HEK293 (cell line): Measurements from ENCODE around the gene CCDC184.
"Not testable (repeated sequence)": the region's sequence is repeated elsewhere in the genome, so short reads cannot be mapped to it uniquely, and the experiment has no call there.

ENCODE experiments used
- CTCF ChIA-PET: fragments of 350-600 bp; formaldehyde crosslinking; extraction: SDS; loops from one replicate; lab custom pipeline; 2021; ENCODE audit warnings: antibody characterized with exemption; lab: Yijun Ruan, JAX
- POLR2A ChIA-PET: fragments of 300-600 bp; formaldehyde crosslinking; extraction: SDS; loops from one replicate; lab custom pipeline; 2020; ENCODE audit warnings: antibody characterized with exemption, inconsistent platforms; lab: Yijun Ruan, JAX
- H3K27ac ChIP-seq: fragments of 200-500 bp; sonication (Bioruptor generic); 2 replicates; pipeline ENCODE4 v1.5.1; 2014; ENCODE audit warnings: low read depth, low read length, control low read depth, inconsistent platforms; ENCODE audit errors: extremely low read depth
- H3K36me3 ChIP-seq, 2 experiments: fragments of 200-500 bp in 1 of 2; sonication (Bioruptor generic) in 1 of 2; 1 replicate in 1 of 2; 2 replicates in 1 of 2; pipeline ENCODE4 v1.5.1; 2014 to 2017; ENCODE audit warnings: inconsistent platforms in 2 of 2, low read length in 2 of 2; ENCODE audit not compliant: control insufficient read depth in 2 of 2, insufficient read depth in 1 of 2
- H3K4me1 ChIP-seq: fragments of 200-500 bp; sonication (Bioruptor generic); 2 replicates; pipeline ENCODE4 v1.5.1; 2014; ENCODE audit warnings: mild to moderate bottlenecking, low read length, inconsistent platforms; ENCODE audit not compliant: control insufficient read depth, insufficient read depth
- H3K4me3 ChIP-seq: 2 replicates; pipeline ENCODE4 v1.5.1; 2011; ENCODE audit warnings: low read depth, mild to moderate bottlenecking, control low read depth, low read length, moderate library complexity
- H3K9me3 ChIP-seq: fragments of 200-500 bp; sonication (Bioruptor generic); 2 replicates; pipeline ENCODE4 v1.5.1; 2014; ENCODE audit warnings: low read depth, low read length, inconsistent platforms; ENCODE audit not compliant: control insufficient read depth, insufficient read depth
- PATZ1 ChIP-seq: fragments of 450-650 bp; formaldehyde crosslinking; IDR thresholded peaks from 2 replicates; pipeline ENCODE4 v1.5.1; 2016; ENCODE audit warnings: missing biosample characterization, missing genetic modification characterization
- PRDM10 ChIP-seq: fragments of 450-650 bp; formaldehyde crosslinking; IDR thresholded peaks from 2 replicates; pipeline ENCODE4 v1.5.1; 2016; ENCODE audit warnings: missing biosample characterization, missing genetic modification characterization
- REST ChIP-seq: fragments of 450-650 bp; formaldehyde crosslinking; IDR thresholded peaks from 2 replicates; pipeline ENCODE4 v1.5.1; 2016; ENCODE audit warnings: missing biosample characterization, missing genetic modification characterization
- TCF7L2 ChIP-seq: IDR thresholded peaks from 2 replicates; pipeline ENCODE4 v1.6.1; 2011; ENCODE audit warnings: low read depth, mild to moderate bottlenecking, inconsistent platforms, low read length, moderate library complexity, borderline replicate concordance
- ZBTB17 ChIP-seq: fragments of 450-650 bp; formaldehyde crosslinking; IDR thresholded peaks from 2 replicates; pipeline ENCODE4 v1.5.1; 2016; ENCODE audit warnings: missing biosample characterization, missing genetic modification characterization
- ZIC2 ChIP-seq: fragments of 450-650 bp; formaldehyde crosslinking; IDR thresholded peaks from 2 replicates; pipeline ENCODE4 v1.5.1; 2016; ENCODE audit warnings: missing biosample characterization, missing genetic modification characterization
- ZNF140 ChIP-seq: fragments of 450-650 bp; formaldehyde crosslinking; IDR thresholded peaks from 2 replicates; pipeline ENCODE4 v1.5.1; 2016; ENCODE audit warnings: missing biosample characterization, missing genetic modification characterization
- ZNF146 ChIP-seq: fragments of 450-650 bp; formaldehyde crosslinking; IDR thresholded peaks from 2 replicates; pipeline ENCODE4 v1.5.1; 2016; ENCODE audit warnings: missing biosample characterization, missing genetic modification characterization
- ZNF221 ChIP-seq: fragments of 450-650 bp; formaldehyde crosslinking; IDR thresholded peaks from 2 replicates; pipeline ENCODE4 v1.5.1; 2017; ENCODE audit warnings: missing biosample characterization, missing genetic modification characterization, borderline replicate concordance
- ZNF280D ChIP-seq: fragments of 450-650 bp; formaldehyde crosslinking; IDR thresholded peaks from 2 replicates; pipeline ENCODE4 v1.5.1; 2016; ENCODE audit warnings: missing biosample characterization, missing genetic modification characterization
- ZNF362 ChIP-seq: fragments of 450-650 bp; formaldehyde crosslinking; IDR thresholded peaks from 2 replicates; pipeline ENCODE4 v1.5.1; 2016; ENCODE audit warnings: missing biosample characterization, missing genetic modification characterization
- ZNF843 ChIP-seq: fragments of 450-650 bp; formaldehyde crosslinking; IDR thresholded peaks from 2 replicates; pipeline ENCODE4 v1.5.1; 2016; ENCODE audit warnings: missing biosample characterization, missing genetic modification characterization

Gene CCDC184

GRCh38 chr12:48220701-48221100 is 37.3 kb downstream of the CCDC184 start:
- Histone ChIP-seq H3K27ac (no peak overlapping the region), H3K4me3 (no peak overlapping the region), H3K4me1 (no peaks in the 10 kb centered on the region), H3K9me3 (no peaks in the 10 kb centered on the region), H3K36me3 (no peaks in the 10 kb centered on the region)
- TF ChIP-seq ZNF362 (tag by site-specific recombination): no peak
- TF ChIP-seq PRDM10 (tag by site-specific recombination): no peak
- no peak for TF ChIP-seq ZNF843 (tag by site-specific recombination)
- no peak for TF ChIP-seq PATZ1
- no peak for TF ChIP-seq ZNF221 (tag by site-specific recombination)
- TF ChIP-seq TCF7L2: no peak
- TF ChIP-seq REST (tag by site-specific recombination): no peak
- ChIA-PET POLR2A (no interaction called here), CTCF (no interaction called here)

- Histone ChIP-seq H3K9me3 (no peaks in the 10 kb centered on the region), H3K36me3 (no peaks in the 10 kb centered on the region), H3K4me3 (no peak overlapping the region), H3K4me1 (no peaks in the 10 kb centered on the region), H3K27ac (no peak overlapping the region)
- TF ChIP-seq ZIC2 (tag by site-specific recombination) (peak; percentile 53), ZBTB17 (tag by site-specific recombination) (peak; percentile 33; the same call in 1 of the 2 replicates), ZNF140 (tag by site-specific recombination) (no peak)
- POLR2A ChIA-PET: no interaction called here
- CTCF ChIA-PET: no interaction called here
These were observed 38.2 kb downstream of the CCDC184 start for GRCh38 chr12:48221645-48222044.

GRCh38 chr12:48224533-48224932 is 41.1 kb downstream of the CCDC184 start:
- H3K36me3 ChIP-seq, H3K4me1 ChIP-seq, H3K4me3 ChIP-seq, H3K9me3 ChIP-seq, POLR2A ChIA-PET, H3K27ac ChIP-seq, CTCF ChIA-PET: not testable (repeated sequence)
- TF ChIP-seq ZNF280D (tag by site-specific recombination): 0 out of 2 replicates have a peak, but pooled peaks have one; percentile 19
- TF ChIP-seq ZNF146 (tag by site-specific recombination): peak; percentile 82
